Activated CD8-positive, alpha-beta T cell treated with anti-CD3 and anti-CD28 coated beads for 36 hours (primary cell): Measurements from ENCODE around the gene ESRP2. TPM values are rescaled to one million over a fixed set of nuclear protein-coding genes. Genes with fewer than 3 reads are reported as not detected.

Experiments
- ATAC-seq: fragments of 200-7000 bp; cut with Tn5 transposase; one replicate; pipeline ENCODE4 v1.10.0; 2021; ENCODE audit warnings: mild to moderate bottlenecking, moderate library complexity
- CTCF ChIA-PET: fragments of 350-600 bp; sonication (Branson Sonifier 250); formaldehyde crosslinking; loops from one replicate; lab custom pipeline; 2021; ENCODE audit warnings: antibody characterized with exemption; lab: Charles Lee
- POLR2A ChIA-PET: fragments of 350-600 bp; sonication (Branson Sonifier 250); formaldehyde crosslinking; loops from one replicate; lab custom pipeline; 2021; ENCODE audit warnings: antibody characterized with exemption; lab: Charles Lee
- DNase-seq: peaks from one replicate; pipeline ENCODE4 v3.0.0-alpha.2; 2020
- H3K27ac Mint-ChIP-seq: one replicate; pipeline ENCODE4 v1.8.0; 2021; ENCODE audit warnings: mild to moderate bottlenecking, mixed read lengths
- H3K27me3 Mint-ChIP-seq: one replicate; pipeline ENCODE4 v1.8.0; 2021; ENCODE audit warnings: mixed read lengths
- H3K36me3 Mint-ChIP-seq: one replicate; pipeline ENCODE4 v1.8.0; 2021; ENCODE audit warnings: low read depth, mixed read lengths
- H3K4me1 Mint-ChIP-seq: one replicate; pipeline ENCODE4 v1.8.0; 2021; ENCODE audit warnings: low read depth, mixed read lengths
- H3K4me3 Mint-ChIP-seq: one replicate; pipeline ENCODE4 v1.8.0; 2021; ENCODE audit warnings: mild to moderate bottlenecking, moderate library complexity, mixed read lengths
- H3K9me3 Mint-ChIP-seq: one replicate; pipeline ENCODE4 v1.8.0; 2021; ENCODE audit warnings: mixed read lengths
- intact Hi-C: fragments of 100-400 bp; cut with micrococcal nuclease; formaldehyde crosslinking; loops from one replicate; pipeline ENCODE4 v1.10.0; 2022
- total RNA-seq, 2 experiments: library from RNA; stranded (reverse); gene quantifications; one replicate each; pipeline ENCODE4 v1.2.3, GENCODE V29; 2021
- TF ChIP-seq, protein P1 (sequence below): fragments of 200-600 bp; IDR thresholded peaks from one replicate; pipeline ENCODE4 v1.8.0; 2022; ENCODE audit warnings: antibody characterized with exemption, mild to moderate bottlenecking

The ESRP2 gene
- total RNA-seq, 2 experiments from 2014 or later: 0.65 to 0.77 TPM

DNA sequence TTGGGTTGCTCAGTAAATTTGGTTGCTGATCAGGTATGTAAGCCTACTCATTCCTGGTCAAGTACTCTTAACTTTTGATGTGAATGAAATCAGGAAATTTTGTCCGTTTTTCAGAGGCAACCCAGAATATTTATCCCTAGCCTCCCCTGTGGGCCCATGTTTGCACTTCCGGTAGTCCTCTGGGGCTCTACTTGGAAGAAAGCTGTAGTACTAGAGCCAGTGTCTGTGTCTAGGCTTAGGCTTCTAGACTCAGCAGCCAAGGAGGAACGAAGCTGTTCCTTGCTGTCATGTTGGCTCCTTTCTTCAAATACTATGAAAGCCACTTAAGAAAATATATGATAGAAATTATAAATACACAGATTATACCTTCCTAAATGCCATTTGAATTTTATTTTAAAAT is 21.2 kb downstream of the ESRP2 start:
- Mint-ChIP-seq H3K9me3 (no peaks in the 10 kb centered on the region), H3K4me3 (no peak overlapping the region), H3K27ac (peak overlapping the region; percentile 57), H3K4me1 (peaks cover 33% of the 10 kb centered on the region), H3K27me3 (no peaks in the 10 kb centered on the region), H3K36me3 (peaks cover 19% of the 10 kb centered on the region)
- CTCF ChIA-PET: interaction anchor here (0.9 to 4.8 kb wide), 3 partner anchors 13 to 571 kb away, joined by 3 to 26 read pairs (median 3); no protein-coding TSS in a partner anchor
- ATAC-seq (no peak), DNase-seq (no peak)
- POLR2A ChIA-PET: interaction anchor here (0.6 to 1.5 kb wide), 3 partner anchors 19 to 85 kb away, joined by 3 to 4 read pairs (median 3); no protein-coding TSS in a partner anchor
- intact Hi-C loops: no loop called here
- TF ChIP-seq, protein P1, sequence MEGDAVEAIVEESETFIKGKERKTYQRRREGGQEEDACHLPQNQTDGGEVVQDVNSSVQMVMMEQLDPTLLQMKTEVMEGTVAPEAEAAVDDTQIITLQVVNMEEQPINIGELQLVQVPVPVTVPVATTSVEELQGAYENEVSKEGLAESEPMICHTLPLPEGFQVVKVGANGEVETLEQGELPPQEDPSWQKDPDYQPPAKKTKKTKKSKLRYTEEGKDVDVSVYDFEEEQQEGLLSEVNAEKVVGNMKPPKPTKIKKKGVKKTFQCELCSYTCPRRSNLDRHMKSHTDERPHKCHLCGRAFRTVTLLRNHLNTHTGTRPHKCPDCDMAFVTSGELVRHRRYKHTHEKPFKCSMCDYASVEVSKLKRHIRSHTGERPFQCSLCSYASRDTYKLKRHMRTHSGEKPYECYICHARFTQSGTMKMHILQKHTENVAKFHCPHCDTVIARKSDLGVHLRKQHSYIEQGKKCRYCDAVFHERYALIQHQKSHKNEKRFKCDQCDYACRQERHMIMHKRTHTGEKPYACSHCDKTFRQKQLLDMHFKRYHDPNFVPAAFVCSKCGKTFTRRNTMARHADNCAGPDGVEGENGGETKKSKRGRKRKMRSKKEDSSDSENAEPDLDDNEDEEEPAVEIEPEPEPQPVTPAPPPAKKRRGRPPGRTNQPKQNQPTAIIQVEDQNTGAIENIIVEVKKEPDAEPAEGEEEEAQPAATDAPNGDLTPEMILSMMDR: no peak

DNA sequence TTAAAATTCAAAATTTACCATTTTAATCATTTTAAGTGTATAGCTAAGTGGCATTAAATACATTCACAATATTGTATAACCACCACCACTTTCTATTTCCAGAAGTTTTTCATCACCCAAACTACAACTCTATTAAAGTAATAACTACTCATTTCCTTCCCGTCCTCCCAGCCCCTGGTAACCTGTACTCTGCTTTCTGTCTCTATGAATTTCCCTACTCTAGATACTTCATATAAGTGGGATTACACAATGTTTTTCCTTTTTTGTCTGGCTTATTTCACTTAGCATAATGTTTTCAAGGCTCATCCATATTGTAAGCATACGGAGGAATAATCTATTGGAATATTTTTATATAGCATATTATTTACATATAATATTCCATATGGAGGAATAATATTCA is 29.7 kb downstream of the ESRP2 start:
- no peaks in the 10 kb centered on the region for H3K27me3 Mint-ChIP-seq
- ChIA-PET CTCF (interaction anchor here (1.4 kb wide), 1 partner anchor 103 kb away, joined by 3 read pairs; no protein-coding TSS in a partner anchor), POLR2A (interaction anchor here (0.5 to 1.0 kb wide), 4 partner anchors 10 to 28 kb away, joined by 3 to 5 read pairs (median 3); no protein-coding TSS in a partner anchor)
- no peak for DNase-seq
- H3K9me3 Mint-ChIP-seq: no peaks in the 10 kb centered on the region
- intact Hi-C loops: no loop called here
- no peak overlapping the region for H3K4me3 Mint-ChIP-seq
- H3K27ac Mint-ChIP-seq: no peak overlapping the region
- ATAC-seq: no peak
- TF ChIP-seq, protein P1: no peak
- H3K4me1 Mint-ChIP-seq: peaks cover 27% of the 10 kb centered on the region
- peaks cover 25% of the 10 kb centered on the region for H3K36me3 Mint-ChIP-seq

DNA sequence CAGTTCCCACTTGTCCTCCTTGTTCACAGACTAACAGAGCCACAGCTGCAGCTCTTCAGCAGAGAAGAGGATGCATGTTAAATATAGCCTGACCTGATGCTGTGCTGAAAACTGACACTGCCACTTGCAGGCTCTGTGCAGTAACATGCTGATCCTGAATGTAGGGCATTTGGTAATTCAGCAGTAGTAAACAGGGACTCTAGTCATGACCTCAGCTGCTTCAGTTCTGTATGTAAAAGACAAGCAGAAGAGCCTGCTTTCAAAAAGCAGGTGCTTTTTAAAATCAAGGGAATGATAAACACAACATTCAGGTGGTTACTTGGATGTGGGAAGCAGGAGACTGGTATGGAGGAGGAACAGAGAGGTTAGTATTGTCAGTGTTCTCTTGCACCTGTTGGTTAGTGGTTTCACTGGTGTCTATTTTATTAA is 33.8 kb downstream of the ESRP2 start:
- no peak overlapping the region for H3K4me3 Mint-ChIP-seq
- H3K36me3 Mint-ChIP-seq: peaks cover 14% of the 10 kb centered on the region
- intact Hi-C loops: no loop called here
- H3K27me3 Mint-ChIP-seq: no peaks in the 10 kb centered on the region
- ChIA-PET CTCF (interaction anchor here (2.6 kb wide), 1 partner anchor 26 kb away, joined by 7 read pairs; no protein-coding TSS in a partner anchor), POLR2A (interaction anchor here (0.6 to 1.3 kb wide), 3 partner anchors 10 to 20 kb away, joined by 3 to 5 read pairs (median 3); no protein-coding TSS in a partner anchor)
- no peaks in the 10 kb centered on the region for H3K9me3 Mint-ChIP-seq
- DNase-seq: no peak
- peak; percentile 42 for ATAC-seq
- no peak overlapping the region for H3K27ac Mint-ChIP-seq
- peaks cover 17% of the 10 kb centered on the region for H3K4me1 Mint-ChIP-seq
- TF ChIP-seq, protein P1: no peak

DNA sequence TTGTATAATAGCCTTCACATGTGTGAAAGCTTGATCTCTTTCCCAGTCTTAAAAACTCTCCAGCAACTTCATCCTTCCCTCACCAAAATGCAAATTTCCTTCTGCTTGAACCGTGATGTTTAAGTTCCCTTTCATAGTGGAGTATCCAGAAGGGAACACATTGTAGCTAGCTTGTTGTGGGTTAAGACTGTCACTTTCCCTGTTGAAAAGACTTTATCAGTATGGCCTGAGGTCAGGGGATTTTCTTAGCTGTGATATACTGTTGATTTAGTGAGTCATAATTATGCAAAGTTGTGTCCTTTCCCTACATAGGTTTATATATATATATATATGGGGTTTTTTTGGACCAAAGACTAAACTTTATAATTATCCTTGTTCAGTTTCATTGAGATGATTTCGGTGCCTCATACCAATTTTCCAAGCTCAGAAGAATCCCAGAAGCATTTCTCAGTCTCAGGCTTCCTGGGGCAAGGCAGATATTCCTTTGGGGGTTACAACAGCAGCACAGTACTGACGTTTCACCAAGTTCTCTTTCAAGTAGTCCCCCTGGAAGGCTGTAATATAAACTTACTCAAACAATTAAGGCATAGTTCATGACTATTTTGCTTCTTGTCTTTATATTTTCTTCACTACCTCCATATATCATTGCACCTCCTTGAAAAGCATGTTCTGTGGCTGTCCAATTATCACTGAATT is 35.7 kb downstream of the ESRP2 start:
- TF ChIP-seq, protein P1: no peak
- ATAC-seq (peak; percentile 84), DNase-seq (no peak)
- intact Hi-C loops: no loop called here
- H3K4me3 Mint-ChIP-seq: no peak overlapping the region
- peak overlapping the region; percentile 56 for H3K27ac Mint-ChIP-seq
- ChIA-PET POLR2A (interaction anchor here (0.6 kb wide), 1 partner anchor 88 kb away, joined by 3 read pairs; no protein-coding TSS in a partner anchor), CTCF (interaction anchor here (0.9 to 2.6 kb wide), 7 partner anchors 10 to 106 kb away, joined by 3 to 7 read pairs (median 4); no protein-coding TSS in a partner anchor)
- peaks cover 12% of the 10 kb centered on the region for H3K36me3 Mint-ChIP-seq
- no peaks in the 10 kb centered on the region for H3K27me3 Mint-ChIP-seq
- no peaks in the 10 kb centered on the region for H3K9me3 Mint-ChIP-seq
- H3K4me1 Mint-ChIP-seq: peaks cover 16% of the 10 kb centered on the region
